Activated CD8-positive, alpha-beta memory T cell treated with anti-CD3 and anti-CD28 coated beads, Interleukin-2, amount 50 U/mL, for 4 hours (primary cell): ENCODE data around the gene TSKU.
"Not testable (repeated sequence)": the region's sequence is repeated elsewhere in the genome, so short reads cannot be mapped to it uniquely, and the experiment has no call there.

ENCODE experiments used
- DNase-seq: peaks from one replicate; pipeline ENCODE4 v3.0.0-alpha.2; 2020

The TSKU gene

DNA sequence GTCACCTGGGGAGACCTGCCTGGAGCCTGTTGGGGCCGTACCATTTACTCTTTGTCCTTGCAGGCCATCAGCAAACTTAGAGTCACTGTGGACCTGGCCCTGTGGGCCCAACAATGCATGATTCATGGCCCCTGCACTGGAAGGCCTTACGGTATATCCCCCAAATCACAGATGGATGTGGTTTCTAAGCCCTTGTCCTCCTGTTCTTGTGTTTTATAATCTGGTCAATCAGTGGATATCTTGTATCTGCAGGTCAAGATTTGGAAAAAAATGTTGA lies 6.2 kb downstream of the TSKU start:
- no peak for DNase-seq

DNA sequence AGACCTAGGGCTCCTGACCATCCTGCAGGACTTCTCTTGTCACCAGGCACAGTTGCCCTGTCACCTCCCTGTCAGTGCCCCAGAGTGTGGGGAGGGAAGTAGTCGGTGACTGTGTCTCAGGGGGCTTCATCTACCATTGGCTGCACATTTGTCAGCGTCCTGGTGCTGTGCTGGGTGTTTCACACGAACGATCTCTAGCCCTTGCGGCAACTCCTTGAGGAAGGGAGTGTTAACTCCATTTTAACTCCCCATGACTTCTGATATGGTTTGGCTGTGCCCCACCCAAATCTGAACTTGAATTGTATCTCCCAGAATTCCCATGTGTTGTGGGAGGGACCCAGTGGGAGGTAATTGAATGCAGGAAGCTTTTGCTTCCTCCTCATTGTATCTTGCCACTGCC lies 7.1 kb downstream of the TSKU start:
- DNase-seq, result no peak

DNA sequence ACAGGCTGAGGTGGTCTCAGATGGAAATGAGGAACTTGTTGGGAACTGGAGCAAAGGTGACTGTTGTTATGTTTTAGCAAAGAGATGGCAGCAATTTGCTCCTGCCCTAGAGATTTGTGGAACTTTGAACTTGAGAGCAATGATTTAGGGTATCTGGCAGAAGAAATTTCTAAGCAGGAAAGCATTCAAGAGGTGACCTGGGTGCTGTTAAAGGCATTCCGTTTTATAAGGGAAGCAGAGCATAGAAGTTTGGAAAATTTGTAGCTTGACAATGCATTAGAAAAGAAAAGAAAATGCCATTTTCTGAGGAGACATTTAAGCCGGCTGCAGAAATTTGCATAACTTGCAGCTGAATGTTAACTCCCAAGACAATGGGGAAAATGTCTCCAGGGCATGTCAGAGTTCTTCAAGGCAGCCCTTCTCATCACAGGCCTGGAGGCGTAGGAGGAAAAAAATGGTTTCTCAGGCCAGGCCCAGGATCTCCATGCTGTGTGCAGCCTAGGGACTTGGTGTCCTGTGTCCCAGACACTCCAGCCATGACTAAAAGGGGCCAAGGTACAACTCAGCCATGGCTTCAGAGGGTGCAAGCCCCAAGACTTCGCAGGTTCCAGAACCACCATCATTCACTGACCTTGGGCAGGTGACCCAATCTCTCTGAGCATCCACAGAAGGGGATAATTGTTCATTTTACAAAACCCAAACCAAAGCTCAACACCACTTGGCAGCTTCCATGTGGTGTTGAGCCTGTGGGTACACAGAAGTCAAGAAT lies 8.0 kb downstream of the TSKU start:
- not testable (repeated sequence) for DNase-seq

DNA sequence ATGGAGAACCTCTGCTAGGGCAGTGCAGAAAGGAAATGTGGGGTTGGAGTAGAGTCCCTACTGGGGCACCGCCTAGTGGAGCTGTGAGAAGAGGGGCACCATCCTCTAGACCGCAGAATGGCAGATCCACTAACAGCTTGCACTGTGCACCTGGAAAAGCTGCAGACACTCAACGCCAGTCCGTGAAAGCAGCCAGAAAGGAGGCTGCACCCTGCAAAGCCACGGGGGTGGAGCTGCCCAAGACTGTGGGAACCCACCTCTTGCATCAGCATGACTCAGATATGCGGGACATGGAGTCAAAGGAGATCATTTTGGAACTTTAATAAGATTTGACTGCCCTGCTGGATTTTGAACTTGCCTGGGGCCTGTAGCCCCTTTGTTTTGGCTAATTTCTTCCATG lies 8.7 kb downstream of the TSKU start:
- no peak for DNase-seq

DNA sequence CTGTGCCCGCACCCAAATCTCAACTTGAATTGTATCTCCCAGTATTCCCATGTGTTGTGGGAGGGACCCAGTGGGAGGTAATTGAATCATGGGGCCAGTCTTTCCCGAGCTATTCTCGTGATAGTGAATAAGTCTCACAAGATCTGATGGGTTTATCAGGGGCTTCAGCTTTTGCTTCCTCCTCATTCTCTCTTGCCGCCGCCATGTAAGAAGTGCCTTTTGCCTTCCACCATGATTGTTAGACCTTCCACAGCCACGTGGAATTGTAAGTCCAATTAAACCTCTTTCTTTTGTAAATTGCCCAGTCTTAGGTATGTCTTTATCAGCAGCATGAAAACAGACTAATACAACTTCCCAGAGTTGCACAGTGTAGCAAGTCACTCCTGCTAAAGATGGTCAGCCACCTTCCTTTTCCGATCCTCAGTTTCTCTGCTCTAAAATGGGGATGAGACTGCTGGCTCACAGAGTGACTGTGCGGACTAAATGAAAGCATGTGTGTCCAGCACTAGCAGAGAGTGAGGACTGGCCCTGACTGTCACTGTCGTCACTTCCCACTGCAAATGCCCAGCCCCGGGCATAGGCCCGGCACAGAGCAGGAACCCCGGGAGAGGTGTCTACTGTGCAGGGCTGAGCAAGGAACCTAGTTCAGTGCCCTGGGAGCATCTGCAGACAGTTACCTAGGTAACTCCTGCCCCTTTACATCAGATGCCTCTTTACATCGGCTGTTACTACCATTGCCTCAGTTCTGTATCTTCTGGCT lies 9.5 kb downstream of the TSKU start:
- no peak for DNase-seq

DNA sequence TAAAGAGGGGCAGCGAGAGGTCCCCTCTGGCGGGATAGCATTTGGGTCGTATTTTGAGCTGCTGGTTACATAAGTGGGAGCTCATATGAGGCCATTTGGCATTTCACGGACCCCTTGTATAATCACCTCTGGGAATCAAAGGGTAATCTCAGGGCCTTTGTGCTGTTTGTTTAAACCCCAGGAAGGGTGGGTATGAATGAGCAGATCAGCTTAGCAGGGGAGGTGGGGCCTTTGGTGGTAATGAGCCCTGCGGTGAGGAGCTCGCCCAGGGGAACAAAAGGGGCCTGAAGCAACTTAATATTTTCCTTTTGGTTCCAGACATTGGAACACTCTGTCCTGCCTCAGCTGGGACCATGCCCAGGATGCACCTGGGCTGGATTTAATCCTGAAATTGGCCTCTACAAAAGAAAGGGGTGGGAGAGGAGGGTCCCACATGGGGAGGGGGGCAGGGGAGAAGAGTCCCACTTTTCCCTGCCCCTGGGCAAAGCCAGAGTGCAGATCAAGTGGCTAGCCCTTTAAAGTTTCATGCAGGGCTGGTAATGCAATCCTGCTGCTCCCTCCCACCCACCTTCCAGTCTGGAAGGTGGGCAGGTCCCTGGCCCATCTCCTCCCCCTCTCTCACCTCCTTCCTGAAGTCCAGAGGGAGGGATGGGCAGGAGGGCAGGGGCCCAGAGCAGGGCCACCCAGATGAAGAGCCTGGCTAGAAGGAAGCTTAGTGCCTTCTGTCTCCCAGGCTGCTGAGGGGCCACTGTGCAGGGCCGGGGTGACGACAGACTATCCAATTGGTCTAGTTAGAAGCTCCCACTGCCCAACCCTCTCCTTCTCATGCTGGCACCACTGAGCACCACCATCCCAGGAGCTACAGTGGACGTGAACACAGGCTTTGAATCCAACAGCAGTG lies 10.5 kb downstream of the TSKU start:
- DNase-seq, result no peak

DNA sequence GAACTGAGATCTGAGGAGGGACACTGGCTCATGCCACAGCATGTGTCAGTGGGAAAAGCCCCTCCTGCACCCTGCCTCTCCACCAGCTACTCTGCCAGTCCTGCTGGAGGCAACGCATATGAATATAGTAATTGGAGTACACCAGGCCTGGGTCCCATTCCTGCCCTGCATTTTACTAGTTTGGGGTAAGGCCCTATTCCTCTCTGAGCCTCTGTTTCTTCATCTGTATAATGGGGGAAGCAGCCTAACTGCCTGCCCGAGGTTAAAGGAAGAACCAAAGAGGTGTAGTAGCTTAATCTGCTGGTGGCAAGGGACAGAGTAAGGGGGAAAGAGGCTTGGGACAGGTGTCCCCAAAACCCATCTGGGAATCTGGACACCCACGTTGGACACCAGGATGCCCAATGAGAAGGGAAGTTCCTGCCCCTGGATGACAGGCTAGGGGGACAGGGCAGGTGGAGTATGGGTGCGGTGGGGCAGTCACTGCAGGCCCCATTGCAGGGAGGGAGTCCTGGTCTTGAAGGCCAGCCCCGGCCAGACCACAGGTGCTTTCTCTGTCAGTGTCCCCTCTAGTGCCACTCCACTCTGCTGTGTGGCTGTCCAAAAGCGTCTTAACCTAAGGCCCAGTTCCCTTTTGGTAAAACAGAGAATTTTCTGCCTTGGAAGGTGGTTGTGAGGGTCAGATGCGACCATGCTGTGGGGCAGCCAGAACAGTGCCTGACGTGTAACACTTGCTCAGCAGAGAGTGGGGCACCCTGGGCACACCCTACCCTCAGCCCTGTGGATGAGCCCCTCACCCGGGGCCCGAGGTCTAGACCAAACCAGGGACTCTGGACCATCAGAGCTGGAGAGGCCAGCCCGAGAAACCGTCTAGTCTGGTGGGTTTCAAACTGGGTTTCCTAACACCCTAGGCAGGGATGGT lies 11.5 kb downstream of the TSKU start:
- DNase-seq, result no peak

DNA sequence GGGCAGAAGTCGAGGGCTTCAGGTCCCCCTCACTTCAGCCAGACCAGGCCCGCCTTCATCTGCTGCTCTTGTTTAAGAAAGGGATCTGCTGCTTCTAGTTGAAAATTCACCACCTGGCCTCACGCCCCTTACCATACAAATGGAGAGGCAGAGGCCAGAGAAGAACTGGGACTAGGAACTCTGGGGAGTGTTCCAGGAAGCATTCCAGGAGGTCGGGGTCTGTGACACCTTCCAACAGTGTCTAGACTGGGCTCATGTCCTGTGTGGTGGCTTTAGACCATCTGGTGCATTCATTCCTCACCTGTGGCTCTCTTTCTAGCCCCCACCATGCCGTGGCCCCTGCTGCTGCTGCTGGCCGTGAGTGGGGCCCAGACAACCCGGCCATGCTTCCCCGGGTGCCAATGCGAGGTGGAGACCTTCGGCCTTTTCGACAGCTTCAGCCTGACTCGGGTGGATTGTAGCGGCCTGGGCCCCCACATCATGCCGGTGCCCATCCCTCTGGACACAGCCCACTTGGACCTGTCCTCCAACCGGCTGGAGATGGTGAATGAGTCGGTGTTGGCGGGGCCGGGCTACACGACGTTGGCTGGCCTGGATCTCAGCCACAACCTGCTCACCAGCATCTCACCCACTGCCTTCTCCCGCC lies 12.3 kb downstream of the TSKU start:
- DNase-seq, result no peak

DNA sequence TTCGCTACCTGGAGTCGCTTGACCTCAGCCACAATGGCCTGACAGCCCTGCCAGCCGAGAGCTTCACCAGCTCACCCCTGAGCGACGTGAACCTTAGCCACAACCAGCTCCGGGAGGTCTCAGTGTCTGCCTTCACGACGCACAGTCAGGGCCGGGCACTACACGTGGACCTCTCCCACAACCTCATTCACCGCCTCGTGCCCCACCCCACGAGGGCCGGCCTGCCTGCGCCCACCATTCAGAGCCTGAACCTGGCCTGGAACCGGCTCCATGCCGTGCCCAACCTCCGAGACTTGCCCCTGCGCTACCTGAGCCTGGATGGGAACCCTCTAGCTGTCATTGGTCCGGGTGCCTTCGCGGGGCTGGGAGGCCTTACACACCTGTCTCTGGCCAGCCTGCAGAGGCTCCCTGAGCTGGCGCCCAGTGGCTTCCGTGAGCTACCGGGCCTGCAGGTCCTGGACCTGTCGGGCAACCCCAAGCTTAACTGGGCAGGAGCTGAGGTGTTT lies 12.8 kb downstream of the TSKU start:
- no peak for DNase-seq

DNA sequence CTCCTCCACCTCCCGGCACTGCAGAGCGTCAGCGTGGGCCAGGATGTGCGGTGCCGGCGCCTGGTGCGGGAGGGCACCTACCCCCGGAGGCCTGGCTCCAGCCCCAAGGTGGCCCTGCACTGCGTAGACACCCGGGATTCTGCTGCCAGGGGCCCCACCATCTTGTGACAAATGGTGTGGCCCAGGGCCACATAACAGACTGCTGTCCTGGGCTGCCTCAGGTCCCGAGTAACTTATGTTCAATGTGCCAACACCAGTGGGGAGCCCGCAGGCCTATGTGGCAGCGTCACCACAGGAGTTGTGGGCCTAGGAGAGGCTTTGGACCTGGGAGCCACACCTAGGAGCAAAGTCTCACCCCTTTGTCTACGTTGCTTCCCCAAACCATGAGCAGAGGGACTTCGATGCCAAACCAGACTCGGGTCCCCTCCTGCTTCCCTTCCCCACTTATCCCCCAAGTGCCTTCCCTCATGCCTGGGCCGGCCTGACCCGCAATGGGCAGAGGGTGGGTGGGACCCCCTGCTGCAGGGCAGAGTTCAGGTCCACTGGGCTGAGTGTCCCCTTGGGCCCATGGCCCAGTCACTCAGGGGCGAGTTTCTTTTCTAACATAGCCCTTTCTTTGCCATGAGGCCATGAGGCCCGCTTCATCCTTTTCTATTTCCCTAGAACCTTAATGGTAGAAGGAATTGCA lies 13.5 kb downstream of the TSKU start:
- no peak for DNase-seq

DNA sequence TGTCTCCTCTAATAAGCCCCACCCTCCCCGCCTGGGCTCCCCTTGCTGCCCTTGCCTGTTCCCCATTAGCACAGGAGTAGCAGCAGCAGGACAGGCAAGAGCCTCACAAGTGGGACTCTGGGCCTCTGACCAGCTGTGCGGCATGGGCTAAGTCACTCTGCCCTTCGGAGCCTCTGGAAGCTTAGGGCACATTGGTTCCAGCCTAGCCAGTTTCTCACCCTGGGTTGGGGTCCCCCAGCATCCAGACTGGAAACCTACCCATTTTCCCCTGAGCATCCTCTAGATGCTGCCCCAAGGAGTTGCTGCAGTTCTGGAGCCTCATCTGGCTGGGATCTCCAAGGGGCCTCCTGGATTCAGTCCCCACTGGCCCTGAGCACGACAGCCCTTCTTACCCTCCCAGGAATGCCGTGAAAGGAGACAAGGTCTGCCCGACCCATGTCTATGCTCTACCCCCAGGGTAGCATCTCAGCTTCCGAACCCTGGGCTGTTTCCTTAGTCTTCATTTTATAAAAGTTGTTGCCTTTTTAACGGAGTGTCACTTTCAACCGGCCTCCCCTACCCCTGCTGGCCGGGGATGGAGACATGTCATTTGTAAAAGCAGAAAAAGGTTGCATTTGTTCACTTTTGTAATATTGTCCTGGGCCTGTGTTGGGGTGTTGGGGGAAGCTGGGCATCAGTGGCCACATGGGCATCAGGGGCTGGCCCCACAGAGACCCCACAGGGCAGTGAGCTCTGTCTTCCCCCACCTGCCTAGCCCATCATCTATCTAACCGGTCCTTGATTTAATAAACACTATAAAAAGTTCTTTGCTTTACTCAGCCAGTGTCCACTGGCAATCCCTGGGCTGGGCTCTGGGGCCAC lies 14.4 kb downstream of the TSKU start:
- DNase-seq, result no peak

DNA sequence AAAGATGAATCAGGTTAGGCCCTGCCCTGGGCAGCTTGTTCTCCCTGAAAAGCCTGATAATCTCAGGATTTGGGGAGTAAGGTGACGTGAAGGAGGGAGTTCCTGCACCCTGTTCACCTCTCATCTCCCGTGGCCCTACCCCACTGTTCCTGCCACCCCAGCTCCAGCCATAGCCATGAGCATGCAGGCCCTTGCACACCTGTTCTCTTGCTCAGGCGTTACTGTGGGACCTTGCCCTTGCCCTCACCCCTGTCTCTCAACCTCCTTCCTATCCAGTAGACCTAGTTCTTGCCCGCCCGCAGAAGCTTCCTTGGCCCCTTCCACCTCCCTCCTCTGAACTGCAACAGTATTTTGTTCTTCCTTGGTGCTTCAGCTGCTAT lies 15.0 kb downstream of the TSKU start:
- DNase-seq, result no peak

DNA sequence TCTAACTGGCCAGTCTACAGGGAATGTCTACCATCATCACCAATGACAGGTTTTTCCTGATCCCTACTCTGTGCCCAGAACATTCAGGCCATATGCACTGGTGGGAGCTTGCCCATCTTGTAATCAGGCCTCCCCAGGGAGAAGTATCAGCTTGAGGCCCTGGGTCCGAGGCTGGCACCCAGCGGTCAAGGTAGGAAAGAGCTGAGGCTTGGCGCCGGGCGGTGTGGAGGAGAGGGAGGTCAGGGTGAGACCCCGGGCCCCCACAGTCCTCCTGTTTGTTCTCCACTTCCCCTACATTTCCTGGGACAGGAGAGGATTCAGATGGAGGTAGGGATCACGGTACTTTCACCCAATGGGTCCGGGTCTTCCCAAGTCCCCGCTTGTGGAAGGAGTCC lies 15.5 kb downstream of the TSKU start:
- DNase-seq, result no peak

DNA sequence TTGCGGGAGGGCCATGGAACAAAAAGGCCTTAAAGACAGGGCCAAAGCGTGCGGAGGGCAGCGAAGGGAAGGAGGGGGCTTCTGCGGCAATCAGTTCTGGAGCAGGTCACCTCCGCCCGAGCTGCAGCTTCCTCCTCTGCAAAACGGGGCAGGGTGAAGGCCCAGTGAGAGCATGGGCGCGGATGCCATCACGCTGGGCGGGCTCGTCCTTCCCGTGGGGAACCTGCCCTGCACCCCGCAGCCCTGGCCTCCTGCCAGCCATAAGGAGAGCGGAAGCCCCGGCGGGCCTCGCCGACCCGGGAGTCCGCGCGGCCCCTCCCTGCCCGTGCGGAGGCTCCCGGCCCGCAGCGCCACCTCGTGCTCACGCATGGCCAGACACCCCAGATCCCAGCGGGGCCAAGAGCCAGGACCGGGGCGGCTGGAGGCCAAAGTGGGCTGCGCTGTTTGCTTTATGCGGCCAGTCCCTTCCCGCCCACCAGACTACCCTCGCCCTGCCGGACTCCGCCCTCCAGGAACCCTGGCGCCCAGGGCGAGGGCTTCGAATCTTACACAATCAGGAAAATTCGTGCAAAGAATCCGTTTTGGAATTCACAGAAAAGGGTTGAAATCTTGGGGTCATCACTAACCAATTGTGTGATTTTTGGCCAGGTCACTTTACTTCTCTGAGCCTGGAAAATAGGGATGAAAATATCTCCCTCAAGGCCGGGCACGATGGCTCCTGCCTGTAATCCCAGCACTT lies 16.1 kb downstream of the TSKU start:
- DNase-seq, result peak; percentile 71

DNA sequence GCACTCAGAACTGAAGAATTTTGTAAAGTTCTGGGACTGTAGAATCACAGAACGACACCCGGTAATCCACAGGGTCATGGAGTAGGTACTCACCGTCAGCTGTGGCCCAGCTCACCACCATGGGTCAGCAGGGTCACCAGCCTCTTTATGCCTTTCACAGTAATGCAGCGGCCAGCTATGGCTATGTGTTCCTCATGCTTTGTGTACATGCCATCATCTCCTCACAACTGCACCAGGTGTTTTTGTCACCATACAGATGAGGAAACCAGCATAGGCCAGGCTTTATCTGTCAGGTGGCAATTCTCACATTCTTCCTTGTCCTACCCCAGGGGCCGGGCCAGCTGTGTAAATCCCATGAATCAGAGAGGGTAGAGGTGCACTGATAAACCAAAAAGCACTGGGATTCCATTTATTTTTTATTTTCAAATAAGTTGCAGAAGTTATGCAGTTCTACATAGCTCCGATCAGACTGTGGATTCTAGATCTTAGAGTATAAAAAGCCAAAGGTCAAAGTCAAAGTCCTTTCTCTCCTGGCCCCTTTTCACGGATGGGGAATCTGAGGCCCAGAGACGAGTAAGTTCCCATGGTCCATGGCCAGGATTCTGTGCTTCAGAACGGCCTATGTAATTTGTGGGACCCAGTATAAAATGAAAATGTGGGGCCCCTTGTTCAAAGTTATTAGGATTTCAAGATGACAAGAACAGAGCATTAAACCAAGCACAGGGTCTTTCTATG lies 17.5 kb downstream of the TSKU start:
- DNase-seq, result no peak

DNA sequence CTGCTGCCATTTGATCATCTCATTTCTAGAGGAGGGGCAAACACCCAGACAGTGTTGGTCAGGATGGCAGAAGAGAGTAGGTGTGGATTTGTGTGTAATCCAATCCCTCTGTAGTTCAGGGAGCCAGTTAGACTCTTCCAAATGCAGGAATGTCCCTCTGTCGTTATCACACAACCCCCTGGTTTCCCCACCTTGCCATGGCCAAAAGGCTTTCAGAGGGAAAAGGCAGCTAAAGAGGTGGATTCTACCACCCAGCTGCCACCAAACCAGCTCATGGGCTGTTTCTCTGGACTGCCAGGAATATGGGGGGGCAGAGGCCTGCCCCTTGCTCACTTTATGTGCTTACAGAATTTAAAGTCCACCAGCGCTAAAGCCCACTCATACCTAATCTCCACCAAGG lies 18.1 kb downstream of the TSKU start:
- DNase-seq, result no peak

DNA sequence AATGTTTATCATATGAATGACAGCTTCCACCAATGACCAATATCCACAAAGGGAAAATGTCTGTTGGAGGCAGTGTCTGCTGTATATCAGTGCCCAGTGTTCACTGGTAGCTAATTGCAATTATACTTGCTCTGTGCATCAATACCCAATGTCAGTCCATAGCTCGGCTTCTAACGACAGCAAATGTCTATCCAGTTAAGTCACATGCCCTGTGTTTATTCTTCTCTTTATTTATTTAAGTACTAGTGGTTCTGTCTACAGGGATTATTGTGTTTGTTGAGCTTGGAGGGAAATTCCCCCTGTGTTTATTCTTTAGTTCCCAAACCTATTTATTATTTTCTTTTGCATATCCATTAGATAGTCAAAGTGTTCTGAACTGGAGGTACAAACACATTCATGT lies 18.6 kb downstream of the TSKU start:
- no peak for DNase-seq

DNA sequence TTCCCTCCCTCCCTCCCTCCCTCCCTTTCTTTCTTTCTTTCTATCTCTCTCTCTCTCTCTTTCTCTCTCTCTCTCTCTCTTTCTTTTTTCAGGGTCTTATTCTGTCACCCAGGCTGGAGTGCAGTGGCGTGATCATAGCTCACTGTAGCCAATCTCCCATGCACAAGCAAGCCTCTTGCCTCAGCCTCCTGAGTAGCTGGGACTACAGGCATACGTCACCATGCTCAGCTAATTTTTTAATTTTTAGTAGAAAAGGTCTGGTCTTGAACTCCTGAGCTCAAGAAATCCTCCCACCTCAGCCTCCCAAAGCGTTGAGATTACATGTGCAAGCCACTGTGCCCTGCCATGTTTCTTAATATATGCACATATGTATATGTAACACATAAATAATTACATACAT lies 19.0 kb downstream of the TSKU start:
- no peak for DNase-seq

DNA sequence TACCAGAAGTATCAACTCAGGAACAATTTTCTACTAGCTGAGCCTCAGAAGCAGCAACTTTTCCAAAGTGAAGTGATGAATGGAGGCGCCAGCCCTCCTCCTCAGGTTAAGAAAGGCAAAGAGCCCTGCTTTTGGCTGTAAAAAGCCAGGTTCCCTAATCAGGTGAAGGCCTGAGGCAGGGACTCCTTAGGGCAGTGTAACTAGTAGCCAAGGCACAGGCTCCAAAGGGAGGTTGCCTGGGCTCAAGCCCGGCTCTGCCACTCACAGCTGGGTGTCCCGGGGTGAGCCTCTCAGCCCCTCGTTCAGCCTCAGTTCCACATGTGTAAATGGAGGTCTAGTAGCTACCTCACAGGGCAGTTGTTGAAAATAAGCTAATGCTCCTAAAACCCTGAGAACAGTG lies 19.5 kb downstream of the TSKU start:
- no peak for DNase-seq
